GM12872 (cell line): ENCODE data around the gene PPFIA1.

ENCODE experiments used
- TF ChIP-seq, protein P1 (sequence below): IDR thresholded peaks from 3 replicates; pipeline ENCODE4 v1.5.1; 2011; ENCODE audit warnings: low read depth, mild to moderate bottlenecking, low read length, moderate library complexity; ENCODE audit not compliant: insufficient read depth

Gene PPFIA1

DNA sequence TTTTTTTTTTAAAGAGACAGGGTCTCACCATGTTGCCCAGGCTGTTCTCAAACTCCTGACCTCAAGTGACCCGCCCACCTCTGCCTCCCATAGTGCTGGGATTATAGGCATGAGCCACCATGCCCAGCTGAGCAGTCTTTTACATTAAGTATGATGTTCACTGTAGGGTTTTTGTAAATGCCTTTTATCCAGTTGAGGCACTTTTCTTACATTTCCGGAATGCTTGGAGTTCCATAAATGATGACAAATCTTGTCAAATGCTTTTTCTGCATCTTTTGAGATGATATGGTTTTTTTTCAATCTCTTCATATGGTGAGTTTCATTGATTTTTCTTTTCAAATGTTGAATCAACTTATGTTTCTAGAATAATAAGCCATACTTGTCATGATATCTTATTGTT, 98.5 kb downstream of the PPFIA1 start:
- TF ChIP-seq, protein P1, sequence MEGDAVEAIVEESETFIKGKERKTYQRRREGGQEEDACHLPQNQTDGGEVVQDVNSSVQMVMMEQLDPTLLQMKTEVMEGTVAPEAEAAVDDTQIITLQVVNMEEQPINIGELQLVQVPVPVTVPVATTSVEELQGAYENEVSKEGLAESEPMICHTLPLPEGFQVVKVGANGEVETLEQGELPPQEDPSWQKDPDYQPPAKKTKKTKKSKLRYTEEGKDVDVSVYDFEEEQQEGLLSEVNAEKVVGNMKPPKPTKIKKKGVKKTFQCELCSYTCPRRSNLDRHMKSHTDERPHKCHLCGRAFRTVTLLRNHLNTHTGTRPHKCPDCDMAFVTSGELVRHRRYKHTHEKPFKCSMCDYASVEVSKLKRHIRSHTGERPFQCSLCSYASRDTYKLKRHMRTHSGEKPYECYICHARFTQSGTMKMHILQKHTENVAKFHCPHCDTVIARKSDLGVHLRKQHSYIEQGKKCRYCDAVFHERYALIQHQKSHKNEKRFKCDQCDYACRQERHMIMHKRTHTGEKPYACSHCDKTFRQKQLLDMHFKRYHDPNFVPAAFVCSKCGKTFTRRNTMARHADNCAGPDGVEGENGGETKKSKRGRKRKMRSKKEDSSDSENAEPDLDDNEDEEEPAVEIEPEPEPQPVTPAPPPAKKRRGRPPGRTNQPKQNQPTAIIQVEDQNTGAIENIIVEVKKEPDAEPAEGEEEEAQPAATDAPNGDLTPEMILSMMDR, result no peak

GRCh38 chr11:70371241-70371640, 100.8 kb downstream of the PPFIA1 start:
- TF ChIP-seq, protein P1, result no peak

DNA sequence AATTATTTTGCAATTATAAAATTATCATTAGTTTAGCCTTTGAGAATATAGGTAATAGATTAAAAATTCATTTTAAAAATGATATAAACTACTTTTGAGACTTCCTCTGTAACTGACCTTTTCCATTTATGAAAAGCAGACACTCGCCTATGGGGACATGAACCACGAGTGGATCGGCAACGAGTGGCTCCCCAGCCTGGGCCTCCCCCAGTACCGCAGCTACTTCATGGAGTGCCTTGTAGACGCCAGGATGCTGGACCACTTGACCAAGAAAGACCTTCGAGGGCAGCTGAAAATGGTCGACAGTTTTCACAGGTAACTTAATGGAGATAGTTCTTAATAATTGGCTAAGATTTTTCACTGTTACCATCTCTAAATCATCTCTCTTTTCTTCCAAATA, 101.6 kb downstream of the PPFIA1 start:
- TF ChIP-seq, protein P1, result no peak

- TF ChIP-seq, protein P1, result no peak
Measured at GRCh38 chr11:70376621-70377020, 106.1 kb downstream of the PPFIA1 start.

GRCh38 chr11:70377645-70378044, 107.2 kb downstream of the PPFIA1 start:
- TF ChIP-seq, protein P1, result no peak

DNA sequence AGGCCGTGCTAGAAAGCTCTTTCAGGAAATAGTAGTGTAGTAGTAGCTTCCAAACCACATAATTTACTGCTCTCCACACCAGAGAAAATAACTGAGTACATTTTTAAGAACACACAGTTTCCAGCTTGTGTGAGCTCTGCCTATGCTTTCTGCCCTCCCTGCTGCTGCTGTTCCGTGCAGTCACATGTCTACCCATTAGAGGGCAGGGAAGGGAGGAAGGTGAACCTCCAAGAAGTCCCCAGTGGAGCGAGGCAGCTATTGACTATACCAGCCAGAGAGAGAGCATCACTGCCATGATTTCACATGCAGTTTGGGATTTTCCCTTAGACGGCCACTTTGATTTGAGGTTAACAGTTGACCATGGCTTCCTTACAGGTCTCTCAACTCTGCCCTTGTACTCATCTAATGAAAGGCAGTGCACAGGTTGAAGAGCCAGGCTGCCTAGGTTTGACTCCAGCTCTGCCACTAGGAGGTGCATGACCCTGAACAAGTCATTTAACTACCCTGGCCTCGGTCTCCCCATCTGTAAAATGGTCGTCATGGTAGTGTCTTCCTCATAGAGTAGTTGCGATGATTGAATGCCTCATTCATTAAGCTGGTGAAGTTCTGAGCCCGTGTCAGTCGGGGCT, 108.1 kb downstream of the PPFIA1 start:
- TF ChIP-seq, protein P1, result peak; percentile 34; the same call in 2 of the 3 replicates

DNA sequence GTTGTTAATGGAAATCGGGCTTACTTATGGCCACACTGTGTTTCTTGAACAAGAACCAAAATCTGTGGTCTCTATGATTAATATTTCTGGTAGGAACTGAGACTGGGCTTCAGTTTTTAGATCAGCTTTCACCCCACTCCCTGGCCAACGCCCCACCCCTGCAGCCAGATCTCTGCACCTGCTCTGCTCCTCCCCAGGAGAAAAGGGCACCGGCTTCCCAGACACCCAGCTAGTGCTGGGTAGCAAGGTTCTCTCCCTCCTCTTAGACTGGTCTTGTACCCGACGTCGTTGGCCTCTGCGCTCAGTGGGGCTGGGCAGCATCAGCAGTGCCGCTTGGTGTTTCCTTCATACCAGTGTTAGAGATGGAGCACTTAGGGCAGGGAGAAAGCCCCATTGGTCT, 110.9 kb downstream of the PPFIA1 start:
- TF ChIP-seq, protein P1, result no peak
